GM10266 (cell line): ENCODE results near the gene FBXO10.
A peak's percentile ranks its signal among the peaks of the same experiment; 100 is the strongest.

Experiments
- DNase-seq: peaks from one replicate; pipeline ENCODE4 v3.0.0; 2012; ENCODE audit errors: extremely low spot score
- TF ChIP-seq, protein P1 (sequence below): IDR thresholded peaks from 2 replicates; pipeline ENCODE4 v1.5.1; 2012; ENCODE audit warnings: mild to moderate bottlenecking, low read depth; ENCODE audit not compliant: control insufficient read depth, insufficient read depth; ENCODE audit errors: missing control alignments

The FBXO10 gene

DNA sequence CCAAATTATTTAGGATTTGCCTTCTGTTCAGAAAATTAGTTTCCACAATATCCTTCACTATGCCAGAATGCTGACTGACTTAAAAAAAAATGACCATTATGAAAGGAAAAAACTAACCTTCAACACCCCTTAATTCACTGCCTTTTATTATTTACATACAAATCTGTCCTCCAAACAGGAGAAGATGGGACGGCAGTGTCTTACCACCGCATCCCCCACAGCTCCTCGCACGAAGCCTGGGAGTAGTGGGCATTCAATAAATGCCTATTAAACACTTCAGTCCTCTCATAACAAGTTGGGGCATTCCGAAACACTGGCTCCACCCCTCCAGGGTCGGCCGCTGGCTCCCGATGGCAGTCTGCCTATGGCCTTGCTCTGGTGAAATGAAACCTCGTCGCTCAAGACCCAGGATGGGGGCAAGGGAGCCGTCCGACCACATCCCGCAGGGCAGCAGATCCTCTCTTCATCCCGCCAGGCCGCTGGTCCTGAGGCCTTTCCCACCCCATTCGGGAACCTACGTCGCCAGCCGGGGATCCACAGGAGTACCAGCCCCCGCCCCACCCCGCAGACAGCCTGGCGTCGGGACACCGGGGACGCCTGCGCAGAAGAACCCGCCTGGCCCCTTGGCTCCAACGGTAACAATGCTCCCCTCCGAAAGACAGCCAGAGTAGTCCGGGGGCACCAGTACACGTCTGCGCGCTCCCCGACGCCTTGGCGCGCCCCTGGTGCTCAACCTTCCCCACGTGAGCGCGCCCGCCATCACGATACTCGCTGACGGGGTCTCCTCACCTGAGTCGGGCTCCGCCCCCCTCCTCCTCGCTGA lies 111.5 kb downstream of the FBXO10 start:
- TF ChIP-seq, protein P1, sequence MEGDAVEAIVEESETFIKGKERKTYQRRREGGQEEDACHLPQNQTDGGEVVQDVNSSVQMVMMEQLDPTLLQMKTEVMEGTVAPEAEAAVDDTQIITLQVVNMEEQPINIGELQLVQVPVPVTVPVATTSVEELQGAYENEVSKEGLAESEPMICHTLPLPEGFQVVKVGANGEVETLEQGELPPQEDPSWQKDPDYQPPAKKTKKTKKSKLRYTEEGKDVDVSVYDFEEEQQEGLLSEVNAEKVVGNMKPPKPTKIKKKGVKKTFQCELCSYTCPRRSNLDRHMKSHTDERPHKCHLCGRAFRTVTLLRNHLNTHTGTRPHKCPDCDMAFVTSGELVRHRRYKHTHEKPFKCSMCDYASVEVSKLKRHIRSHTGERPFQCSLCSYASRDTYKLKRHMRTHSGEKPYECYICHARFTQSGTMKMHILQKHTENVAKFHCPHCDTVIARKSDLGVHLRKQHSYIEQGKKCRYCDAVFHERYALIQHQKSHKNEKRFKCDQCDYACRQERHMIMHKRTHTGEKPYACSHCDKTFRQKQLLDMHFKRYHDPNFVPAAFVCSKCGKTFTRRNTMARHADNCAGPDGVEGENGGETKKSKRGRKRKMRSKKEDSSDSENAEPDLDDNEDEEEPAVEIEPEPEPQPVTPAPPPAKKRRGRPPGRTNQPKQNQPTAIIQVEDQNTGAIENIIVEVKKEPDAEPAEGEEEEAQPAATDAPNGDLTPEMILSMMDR: no peak

DNA sequence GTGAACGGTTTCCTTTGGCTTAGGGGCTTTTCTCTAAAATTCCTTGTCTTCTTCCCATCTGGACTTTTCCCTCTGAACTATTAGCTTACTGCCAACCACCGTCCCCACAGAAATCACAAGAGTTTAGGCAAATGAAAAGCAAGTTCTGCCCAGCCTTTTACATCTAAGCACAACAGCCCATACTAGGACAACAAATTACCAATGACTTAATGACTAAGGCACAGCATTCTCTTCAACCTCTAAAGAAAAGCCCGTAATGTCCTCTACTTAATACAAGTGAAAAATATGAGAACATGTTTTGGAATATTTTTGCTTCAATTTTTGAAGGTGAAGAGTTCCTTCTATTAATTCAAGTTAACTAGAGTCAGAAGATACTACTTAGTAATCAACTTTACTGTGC lies 112.2 kb downstream of the FBXO10 start:
- TF ChIP-seq, protein P1: no peak
- DNase-seq: no peak

More for the DNA sequence above, 111.5 kb downstream of the FBXO10 start:
- peak; percentile 34 for DNase-seq
